MM.1S (cell line): Measurements from ENCODE around the gene CFL2.

Experiments
- EZH2 ChIP-seq: fragments of 300-600 bp; sonication (generic); optimal IDR thresholded peaks from 2 replicates; pipeline ENCODE3; 2017; ENCODE audit warnings: low read depth, mild to moderate bottlenecking, antibody characterized with exemption, low read length, mixed read lengths
- EZH2phosphoT487 ChIP-seq: fragments of 300-600 bp; sonication (generic); IDR thresholded peaks from 2 replicates; pipeline ENCODE4 v1.6.1; 2018; ENCODE audit warnings: antibody characterized with exemption, low read length
- TF ChIP-seq, protein P1 (sequence below): fragments of 300-600 bp; sonication (generic); IDR thresholded peaks from 2 replicates; pipeline ENCODE4 v1.5.1; 2016; ENCODE audit warnings: antibody characterized with exemption, low read length, mixed read lengths

GRCh38 chr14:34722723-34723545 is 8.5 kb upstream of the CFL2 start:
- TF ChIP-seq EZH2, result no peak
- TF ChIP-seq, protein P1, sequence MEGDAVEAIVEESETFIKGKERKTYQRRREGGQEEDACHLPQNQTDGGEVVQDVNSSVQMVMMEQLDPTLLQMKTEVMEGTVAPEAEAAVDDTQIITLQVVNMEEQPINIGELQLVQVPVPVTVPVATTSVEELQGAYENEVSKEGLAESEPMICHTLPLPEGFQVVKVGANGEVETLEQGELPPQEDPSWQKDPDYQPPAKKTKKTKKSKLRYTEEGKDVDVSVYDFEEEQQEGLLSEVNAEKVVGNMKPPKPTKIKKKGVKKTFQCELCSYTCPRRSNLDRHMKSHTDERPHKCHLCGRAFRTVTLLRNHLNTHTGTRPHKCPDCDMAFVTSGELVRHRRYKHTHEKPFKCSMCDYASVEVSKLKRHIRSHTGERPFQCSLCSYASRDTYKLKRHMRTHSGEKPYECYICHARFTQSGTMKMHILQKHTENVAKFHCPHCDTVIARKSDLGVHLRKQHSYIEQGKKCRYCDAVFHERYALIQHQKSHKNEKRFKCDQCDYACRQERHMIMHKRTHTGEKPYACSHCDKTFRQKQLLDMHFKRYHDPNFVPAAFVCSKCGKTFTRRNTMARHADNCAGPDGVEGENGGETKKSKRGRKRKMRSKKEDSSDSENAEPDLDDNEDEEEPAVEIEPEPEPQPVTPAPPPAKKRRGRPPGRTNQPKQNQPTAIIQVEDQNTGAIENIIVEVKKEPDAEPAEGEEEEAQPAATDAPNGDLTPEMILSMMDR, result peak; percentile 52
- TF ChIP-seq EZH2phosphoT487, result no peak
